Measurements from ENCODE around the gene ZCCHC24.
"Not testable (repeated sequence)": the region's sequence is repeated elsewhere in the genome, so short reads cannot be mapped to it uniquely, and the experiment has no call there.

The ZCCHC24 gene

GRCh38 chr10:79472449-79472848 lies 27.0 kb upstream of the ZCCHC24 start:
- no peak for ATAC-seq

- no peak for ATAC-seq
Measured at GRCh38 chr10:79471776-79472175, 26.4 kb upstream of the ZCCHC24 start.

GRCh38 chr10:79470096-79470495 lies 24.7 kb upstream of the ZCCHC24 start:
- no peak for ATAC-seq

- ATAC-seq = no peak
Measured at GRCh38 chr10:79468841-79469585, 23.6 kb upstream of the ZCCHC24 start.

GRCh38 chr10:79468015-79468560 lies 22.7 kb upstream of the ZCCHC24 start:
- no peak for ATAC-seq

- ATAC-seq = no peak
Measured at GRCh38 chr10:79465341-79465740, 19.9 kb upstream of the ZCCHC24 start.

GRCh38 chr10:79463578-79464496 lies 18.4 kb upstream of the ZCCHC24 start:
- ATAC-seq = no peak

- ATAC-seq = no peak
Measured at GRCh38 chr10:79460687-79461086, 15.3 kb upstream of the ZCCHC24 start.

- no peak for ATAC-seq
Measured at GRCh38 chr10:79459243-79459642, 13.8 kb upstream of the ZCCHC24 start.

- ATAC-seq = no peak
Measured at GRCh38 chr10:79458483-79458882, 13.1 kb upstream of the ZCCHC24 start.

GRCh38 chr10:79457256-79457785 lies 11.9 kb upstream of the ZCCHC24 start:
- no peak for ATAC-seq

GRCh38 chr10:79454259-79454658 lies 8.8 kb upstream of the ZCCHC24 start:
- ATAC-seq = no peak

GRCh38 chr10:79453392-79453791 lies 8.0 kb upstream of the ZCCHC24 start:
- ATAC-seq = no peak

GRCh38 chr10:79452174-79452611 lies 6.8 kb upstream of the ZCCHC24 start:
- no peak for ATAC-seq

- no peak for ATAC-seq
Measured at GRCh38 chr10:79451046-79451699, 5.7 kb upstream of the ZCCHC24 start.

GRCh38 chr10:79449181-79450146 lies 4.0 kb upstream of the ZCCHC24 start:
- ATAC-seq = no peak

- ATAC-seq = no peak
Measured at GRCh38 chr10:79448732-79449049, 3.3 kb upstream of the ZCCHC24 start.

GRCh38 chr10:79447911-79448731 lies 2.7 kb upstream of the ZCCHC24 start:
- no peak for ATAC-seq

GRCh38 chr10:79447249-79447648 lies 1.8 kb upstream of the ZCCHC24 start:
- not testable (repeated sequence) for ATAC-seq

- no peak for ATAC-seq
Measured at GRCh38 chr10:79446758-79447084, 1.3 kb upstream of the ZCCHC24 start.
